ENCODE data around the gene MRPL38. TPM values are rescaled to one million over a fixed set of nuclear protein-coding genes. Genes with fewer than 3 reads are reported as not detected.

The MRPL38 gene
- total RNA-seq, 1 experiment from 2014 or later: 219 TPM

DNA sequence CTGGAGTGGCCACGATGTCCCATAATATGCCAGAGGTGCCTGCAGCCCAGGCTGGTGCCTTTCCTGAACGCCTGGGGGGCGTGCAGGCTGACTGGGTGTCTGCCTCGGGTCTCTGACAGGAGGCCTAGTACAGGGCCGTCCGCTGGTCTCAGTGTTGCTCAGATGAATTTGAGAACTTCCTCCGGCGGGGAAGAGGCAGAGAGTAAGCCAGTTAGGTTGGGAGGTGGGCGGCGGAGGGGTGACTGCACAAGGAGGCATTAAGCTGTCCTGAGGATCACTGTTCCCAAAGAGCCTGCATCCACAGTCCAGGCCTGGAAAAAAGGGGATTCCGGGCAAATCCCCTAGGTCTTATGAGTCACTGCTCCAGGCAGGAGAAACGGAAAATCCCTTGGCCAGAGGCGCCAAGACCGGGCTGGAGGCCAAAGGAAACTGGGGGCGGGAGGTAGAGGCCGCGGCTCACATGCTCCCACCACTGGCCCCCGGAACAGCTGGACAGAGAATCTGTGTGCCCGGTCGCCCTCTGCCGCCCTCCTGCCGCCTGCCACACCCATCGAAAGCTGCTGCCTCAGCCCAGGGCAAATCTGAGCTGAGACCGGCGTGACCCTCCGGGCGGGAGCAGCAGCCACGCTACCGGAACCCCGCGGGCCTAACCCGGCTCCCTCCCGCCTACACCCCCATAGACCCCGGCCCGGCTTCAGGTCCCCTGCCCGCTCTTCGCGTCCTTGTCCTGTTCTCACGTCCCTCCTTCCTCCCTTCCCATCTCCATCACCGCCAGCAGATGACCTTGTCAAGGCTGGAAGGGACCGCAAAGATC, 27.5 kb downstream of the MRPL38 start:
- H3K4me2 ChIP-seq (ENCODE audit: low read length): peak overlapping the region; percentile 96
- TSS peak; percentile 59 for BruUV-seq (replicated peaks)
- ChIA-PET POLR2A (interaction anchor here (0.7 to 3.4 kb wide), 9 partner anchors 10 to 101 kb away, joined by 3 to 24 read pairs (median 4); partner anchors contain the start of genes MRPL38, TRIM65 and WBP2), RAD21 (ENCODE audit: low non-redundant PET in 1 of 2, low total read pairs in 2 of 2, uncharacterized antibody in 2 of 2, unreplicated experiment in 2 of 2) (interaction anchor here in 1 of 2 experiments (0.6 kb wide), 1 partner anchor 12 kb away, joined by 4 read pairs; no protein-coding TSS in a partner anchor), CTCF (interaction anchor here (0.6 to 6.3 kb wide), 14 partner anchors 11 to 276 kb away, joined by 3 to 57 read pairs (median 5); partner anchors contain the start of genes MRPL38, TRIM65 and WBP2)
- peaks cover 50 to 68% of the 10 kb centered on the region in 2 experiments for H3K4me1 ChIP-seq (ENCODE audit: control insufficient read depth in 1 of 2, insufficient read depth in 2 of 2, low read length in 2 of 2)
- H2AFZ ChIP-seq (ENCODE audit: low read depth, low read length, poor library complexity, severe bottlenecking): no peak overlapping the region
- H3K36me3 ChIP-seq (ENCODE audit: control insufficient read depth in 1 of 2, insufficient read depth in 2 of 2, low read length in 2 of 2): peaks cover 0 to 4% of the 10 kb centered on the region in 2 experiments; a peak in 1 of 4 replicates
- peak overlapping the region; percentile 96 for H3K9ac ChIP-seq (ENCODE audit: low read length)
- peak overlapping the region; percentile 99 for H3K27ac ChIP-seq (ENCODE audit: low read depth, low read length)
- DNase-seq (ENCODE audit: low read depth, low spot score): peak; percentile 87
- peak; percentile 30 for ATAC-seq
- no peaks in the 10 kb centered on the region for H4K20me1 ChIP-seq (ENCODE audit: insufficient read depth)
- H3K79me2 ChIP-seq (ENCODE audit: insufficient read depth, low read length): peaks cover 27% of the 10 kb centered on the region
- H3K27me3 ChIP-seq (ENCODE audit: insufficient read depth, low read length): no peaks in the 10 kb centered on the region
- H3K9me2 ChIP-seq (ENCODE audit: insufficient read depth): no peaks in the 10 kb centered on the region
- no peaks in the 10 kb centered on the region for H3K9me3 ChIP-seq (ENCODE audit: control insufficient read depth in 1 of 2, insufficient read depth in 1 of 2, low read depth in 1 of 2, low read length in 2 of 2)
- peak overlapping the region; percentile 69 to 81 for H3K4me3 ChIP-seq (replicated peaks in 1 of 2; ENCODE audit: low read depth in 1 of 2, low read length in 2 of 2)
- TF ChIP-seq, protein P1, sequence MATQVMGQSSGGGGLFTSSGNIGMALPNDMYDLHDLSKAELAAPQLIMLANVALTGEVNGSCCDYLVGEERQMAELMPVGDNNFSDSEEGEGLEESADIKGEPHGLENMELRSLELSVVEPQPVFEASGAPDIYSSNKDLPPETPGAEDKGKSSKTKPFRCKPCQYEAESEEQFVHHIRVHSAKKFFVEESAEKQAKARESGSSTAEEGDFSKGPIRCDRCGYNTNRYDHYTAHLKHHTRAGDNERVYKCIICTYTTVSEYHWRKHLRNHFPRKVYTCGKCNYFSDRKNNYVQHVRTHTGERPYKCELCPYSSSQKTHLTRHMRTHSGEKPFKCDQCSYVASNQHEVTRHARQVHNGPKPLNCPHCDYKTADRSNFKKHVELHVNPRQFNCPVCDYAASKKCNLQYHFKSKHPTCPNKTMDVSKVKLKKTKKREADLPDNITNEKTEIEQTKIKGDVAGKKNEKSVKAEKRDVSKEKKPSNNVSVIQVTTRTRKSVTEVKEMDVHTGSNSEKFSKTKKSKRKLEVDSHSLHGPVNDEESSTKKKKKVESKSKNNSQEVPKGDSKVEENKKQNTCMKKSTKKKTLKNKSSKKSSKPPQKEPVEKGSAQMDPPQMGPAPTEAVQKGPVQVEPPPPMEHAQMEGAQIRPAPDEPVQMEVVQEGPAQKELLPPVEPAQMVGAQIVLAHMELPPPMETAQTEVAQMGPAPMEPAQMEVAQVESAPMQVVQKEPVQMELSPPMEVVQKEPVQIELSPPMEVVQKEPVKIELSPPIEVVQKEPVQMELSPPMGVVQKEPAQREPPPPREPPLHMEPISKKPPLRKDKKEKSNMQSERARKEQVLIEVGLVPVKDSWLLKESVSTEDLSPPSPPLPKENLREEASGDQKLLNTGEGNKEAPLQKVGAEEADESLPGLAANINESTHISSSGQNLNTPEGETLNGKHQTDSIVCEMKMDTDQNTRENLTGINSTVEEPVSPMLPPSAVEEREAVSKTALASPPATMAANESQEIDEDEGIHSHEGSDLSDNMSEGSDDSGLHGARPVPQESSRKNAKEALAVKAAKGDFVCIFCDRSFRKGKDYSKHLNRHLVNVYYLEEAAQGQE (IDR thresholded peaks at IDR 0.05; ENCODE audit: low read depth): no peak
- TF ChIP-seq, protein P2, sequence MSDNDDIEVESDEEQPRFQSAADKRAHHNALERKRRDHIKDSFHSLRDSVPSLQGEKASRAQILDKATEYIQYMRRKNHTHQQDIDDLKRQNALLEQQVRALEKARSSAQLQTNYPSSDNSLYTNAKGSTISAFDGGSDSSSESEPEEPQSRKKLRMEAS (IDR thresholded peaks at IDR 0.05): no peak
- TF ChIP-seq POLR2A (IDR thresholded peaks at IDR 0.05; ENCODE audit: borderline replicate concordance, extremely low read depth, insufficient read depth, insufficient read length) (peak; percentile 9), SRF (IDR thresholded peaks at IDR 0.05; ENCODE audit: low read depth) (no peak), TCF7L2 (IDR thresholded peaks at IDR 0.05; ENCODE audit: borderline replicate concordance, extremely low read depth, insufficient read depth, insufficient read length) (peak; percentile 56), YY1 (IDR thresholded peaks at IDR 0.05; ENCODE audit: extremely low read depth, insufficient replicate concordance, low read depth, low read length) (peak; percentile 59), FOSL1 (IDR thresholded peaks at IDR 0.05; ENCODE audit: low read depth) (no peak), POLR2AphosphoS5 (IDR thresholded peaks at IDR 0.05; ENCODE audit: low read depth, low read length) (peak; percentile 91), ELF1 (IDR thresholded peaks at IDR 0.05; ENCODE audit: borderline replicate concordance, low read depth) (no peak)
- TF ChIP-seq, protein P3, sequence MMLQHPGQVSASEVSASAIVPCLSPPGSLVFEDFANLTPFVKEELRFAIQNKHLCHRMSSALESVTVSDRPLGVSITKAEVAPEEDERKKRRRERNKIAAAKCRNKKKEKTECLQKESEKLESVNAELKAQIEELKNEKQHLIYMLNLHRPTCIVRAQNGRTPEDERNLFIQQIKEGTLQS (IDR thresholded peaks at IDR 0.05): no peak
- TF ChIP-seq, protein P4, sequence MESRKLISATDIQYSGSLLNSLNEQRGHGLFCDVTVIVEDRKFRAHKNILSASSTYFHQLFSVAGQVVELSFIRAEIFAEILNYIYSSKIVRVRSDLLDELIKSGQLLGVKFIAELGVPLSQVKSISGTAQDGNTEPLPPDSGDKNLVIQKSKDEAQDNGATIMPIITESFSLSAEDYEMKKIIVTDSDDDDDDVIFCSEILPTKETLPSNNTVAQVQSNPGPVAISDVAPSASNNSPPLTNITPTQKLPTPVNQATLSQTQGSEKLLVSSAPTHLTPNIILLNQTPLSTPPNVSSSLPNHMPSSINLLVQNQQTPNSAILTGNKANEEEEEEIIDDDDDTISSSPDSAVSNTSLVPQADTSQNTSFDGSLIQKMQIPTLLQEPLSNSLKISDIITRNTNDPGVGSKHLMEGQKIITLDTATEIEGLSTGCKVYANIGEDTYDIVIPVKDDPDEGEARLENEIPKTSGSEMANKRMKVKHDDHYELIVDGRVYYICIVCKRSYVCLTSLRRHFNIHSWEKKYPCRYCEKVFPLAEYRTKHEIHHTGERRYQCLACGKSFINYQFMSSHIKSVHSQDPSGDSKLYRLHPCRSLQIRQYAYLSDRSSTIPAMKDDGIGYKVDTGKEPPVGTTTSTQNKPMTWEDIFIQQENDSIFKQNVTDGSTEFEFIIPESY (IDR thresholded peaks at IDR 0.05; ENCODE audit: extremely low read depth, insufficient replicate concordance, low read length): peak; percentile 57
- intact Hi-C loops (cut with micrococcal nuclease): loop anchor here (1.0 to 5.0 kb wide), 2 partner anchors 22 to 100 kb away; partner anchors contain the start of gene WBP2
